Measurements from ENCODE around the gene GABRG3. TPM values are rescaled to one million over a fixed set of nuclear protein-coding genes. Genes with fewer than 3 reads are reported as not detected.

GABRG3 gene
- total and polyA plus RNA-seq, 10 of the 15 experiments (the other 5 are each of a cell fraction or from before 2014, with no cell fraction given) = 0.15 TPM; not detected in 9

DNA sequence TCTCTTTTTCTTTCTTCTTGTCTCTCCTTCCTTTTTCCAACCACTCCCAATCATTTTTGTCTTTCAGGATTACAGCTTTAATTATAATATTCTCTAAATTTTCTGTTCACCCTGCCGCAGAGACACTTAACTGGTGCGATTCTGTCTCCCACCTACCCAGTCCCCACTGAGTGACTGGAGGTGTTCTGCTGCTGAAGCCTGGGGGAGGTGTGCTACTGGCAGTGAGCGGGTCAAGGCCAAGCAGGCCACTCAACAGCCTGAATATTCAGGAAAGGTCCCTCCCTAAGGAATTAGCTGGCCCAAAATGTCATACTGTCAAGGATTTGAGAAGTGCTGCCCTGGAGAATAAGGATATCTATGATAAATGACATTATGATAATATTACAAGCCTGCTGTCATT lies 126.5 kb downstream of the GABRG3 start:
- ChIA-PET SMC1A (ENCODE audit: uncharacterized antibody, unreplicated experiment) (no interaction called here), POLR2A (no interaction called here), CTCF (no interaction called here), RAD21 (ENCODE audit: unreplicated experiment) (no interaction called here)
- Histone ChIP-seq H3K4me2 (ENCODE audit: control insufficient read depth, insufficient read depth) (no peak overlapping the region), H3K9ac (ENCODE audit: control insufficient read depth, insufficient read depth, low read length) (no peak overlapping the region), H3K27me3 (replicated peaks in 1 of 2; ENCODE audit: control insufficient read depth in 2 of 2, insufficient read depth in 2 of 2, low read length in 1 of 2) (no peaks in the 10 kb centered on the region), H3K4me1 (ENCODE audit: control insufficient read depth, insufficient read depth, low read length) (no peaks in the 10 kb centered on the region), H3K9me3 (replicated peaks; ENCODE audit: control insufficient read depth, insufficient read depth, low read length) (no peaks in the 10 kb centered on the region; the same call in 1 of the 3 replicates), H3K79me2 (ENCODE audit: control insufficient read depth, insufficient read depth, low read length) (no peaks in the 10 kb centered on the region), H2AFZ (ENCODE audit: control insufficient read depth, low read depth, low read length) (no peak overlapping the region), H3K27ac (ENCODE audit: control insufficient read depth, insufficient read depth) (no peak overlapping the region), H4K20me1 (ENCODE audit: control insufficient read depth, insufficient read depth) (no peaks in the 10 kb centered on the region), H3K36me3 (ENCODE audit: control insufficient read depth in 2 of 2, insufficient read depth in 2 of 2, low read length in 1 of 2) (no peaks in the 10 kb centered on the region), H3K4me3 (no peak overlapping the region)
- in situ Hi-C loops (cut with MboI) = no loop called here
- FAIRE-seq (no peak), DNase-seq (ENCODE audit: low read depth, low spot score) (no peak), ATAC-seq (no peak)
- intact Hi-C loops (cut with micrococcal nuclease; ENCODE audit: unreplicated experiment) = no loop called here
- WGBS (ENCODE audit: insufficient coverage, insufficient replicate concordance, low lambda C conversion rate, missing lambda C conversion rate) = 19% methylated on average over 3 of the region's 3 CpGs
- BruUV-seq (replicated peaks) = no TSS peak
- TF ChIP-seq HDAC2 (IDR thresholded peaks at IDR 0.05) = no peak
- no peak for TF ChIP-seq LARP7 (IDR thresholded peaks at IDR 0.05)
- TF ChIP-seq KAT2A (conservative IDR thresholded peaks at IDR 0.05; ENCODE audit: control insufficient read depth, low read depth, low read length) = no peak
- no peak for TF ChIP-seq RCOR1 (conservative IDR thresholded peaks at IDR 0.05; ENCODE audit: low read depth, low read length)
- TF ChIP-seq POLR2A (IDR thresholded peaks at IDR 0.05; ENCODE audit: low read depth, low read length) = no peak
- TF ChIP-seq ZBTB4 (CRISPR knock-in tag; IDR thresholded peaks at IDR 0.05) = no peak
- no peak for TF ChIP-seq ZBED1 (IDR thresholded peaks at IDR 0.05; ENCODE audit: borderline replicate concordance)
- TF ChIP-seq, protein P1, sequence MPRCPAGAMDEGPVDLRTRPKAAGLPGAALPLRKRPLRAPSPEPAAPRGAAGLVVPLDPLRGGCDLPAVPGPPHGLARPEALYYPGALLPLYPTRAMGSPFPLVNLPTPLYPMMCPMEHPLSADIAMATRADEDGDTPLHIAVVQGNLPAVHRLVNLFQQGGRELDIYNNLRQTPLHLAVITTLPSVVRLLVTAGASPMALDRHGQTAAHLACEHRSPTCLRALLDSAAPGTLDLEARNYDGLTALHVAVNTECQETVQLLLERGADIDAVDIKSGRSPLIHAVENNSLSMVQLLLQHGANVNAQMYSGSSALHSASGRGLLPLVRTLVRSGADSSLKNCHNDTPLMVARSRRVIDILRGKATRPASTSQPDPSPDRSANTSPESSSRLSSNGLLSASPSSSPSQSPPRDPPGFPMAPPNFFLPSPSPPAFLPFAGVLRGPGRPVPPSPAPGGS (IDR thresholded peaks at IDR 0.05; ENCODE audit: borderline replicate concordance, insufficient read depth, low read depth, low read length, poor library complexity, severe bottlenecking) = no peak
- TF ChIP-seq, protein P2, sequence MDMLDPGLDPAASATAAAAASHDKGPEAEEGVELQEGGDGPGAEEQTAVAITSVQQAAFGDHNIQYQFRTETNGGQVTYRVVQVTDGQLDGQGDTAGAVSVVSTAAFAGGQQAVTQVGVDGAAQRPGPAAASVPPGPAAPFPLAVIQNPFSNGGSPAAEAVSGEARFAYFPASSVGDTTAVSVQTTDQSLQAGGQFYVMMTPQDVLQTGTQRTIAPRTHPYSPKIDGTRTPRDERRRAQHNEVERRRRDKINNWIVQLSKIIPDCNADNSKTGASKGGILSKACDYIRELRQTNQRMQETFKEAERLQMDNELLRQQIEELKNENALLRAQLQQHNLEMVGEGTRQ (IDR thresholded peaks at IDR 0.05; ENCODE audit: borderline replicate concordance, low read depth, low read length) = no peak
- no peak for TF ChIP-seq DPF2 (IDR thresholded peaks at IDR 0.05)
- TF ChIP-seq ZNF274 (IDR thresholded peaks at IDR 0.05; ENCODE audit: insufficient read depth, insufficient read length) = no peak
- TF ChIP-seq TAF1 (IDR thresholded peaks at IDR 0.05; ENCODE audit: borderline replicate concordance, low read depth, low read length) = no peak
- no peak for TF ChIP-seq FOXK2 (IDR thresholded peaks at IDR 0.05)
- TF ChIP-seq ELK1 (IDR thresholded peaks at IDR 0.05; ENCODE audit: low read depth, low read length) = no peak
- TF ChIP-seq NFIC (IDR thresholded peaks at IDR 0.05; ENCODE audit: low read depth, low read length) = no peak
- no peak for TF ChIP-seq FOXM1 (IDR thresholded peaks at IDR 0.05; ENCODE audit: low read depth, low read length)
- no peak for TF ChIP-seq ETV6 (conservative IDR thresholded peaks at IDR 0.05 in 1 of 2, IDR thresholded peaks at IDR 0.05 in 1 of 2; ENCODE audit: borderline replicate concordance in 1 of 2, low read depth in 1 of 2)
